GM23338 (cell line): ENCODE measurements around the gene AMBP. TPM values are rescaled to one million over a fixed set of nuclear protein-coding genes. Genes with fewer than 3 reads are reported as not detected.

Experiments used
- ATAC-seq: fragments of 200-7000 bp; cut with Tn5 transposase; 3 replicates; pipeline ENCODE4 v1.9.1; 2020
- DNase-seq: peaks from one replicate; pipeline ENCODE4 v3.0.0-alpha.2; 2015; ENCODE audit warnings: low spot score
- H2AFZ ChIP-seq: fragments of 200-600 bp; sonication (generic); 2 replicates; pipeline ENCODE4 v1.8.0; 2016; ENCODE audit warnings: antibody characterized with exemption, mild to moderate bottlenecking, moderate library complexity
- H3F3A ChIP-seq: fragments of 200-600 bp; sonication (generic); replicated peaks from 2 replicates; pipeline ENCODE4 v1.8.0; 2017; ENCODE audit warnings: antibody characterized with exemption, mixed run types, low read depth
- H3K27ac ChIP-seq: fragments of 200-600 bp; sonication (generic); 2 replicates; pipeline ENCODE4 v1.6.1; 2016; ENCODE audit warnings: low read depth
- H3K27me3 ChIP-seq: fragments of 200-600 bp; sonication (generic); 2 replicates; pipeline ENCODE4 v1.8.0; 2016; ENCODE audit warnings: mild to moderate bottlenecking, mixed run types, moderate library complexity; ENCODE audit not compliant: insufficient read depth
- H3K36me3 ChIP-seq: fragments of 200-600 bp; sonication (generic); 2 replicates; pipeline ENCODE4 v1.8.0; 2016; ENCODE audit warnings: mild to moderate bottlenecking; ENCODE audit not compliant: insufficient read depth
- H3K4me1 ChIP-seq: fragments of 200-600 bp; sonication (generic); 2 replicates; pipeline ENCODE4 v1.8.0; 2016; ENCODE audit warnings: mild to moderate bottlenecking, moderate library complexity; ENCODE audit not compliant: insufficient read depth
- H3K4me2 ChIP-seq: fragments of 200-600 bp; sonication (generic); 2 replicates; pipeline ENCODE4 v1.7.1; 2017; ENCODE audit warnings: mixed run types
- H3K4me3 ChIP-seq: fragments of 200-600 bp; sonication (generic); 2 replicates; pipeline ENCODE4 v1.6.1; 2016; ENCODE audit warnings: mixed run types
- H3K79me2 ChIP-seq: fragments of 200-600 bp; sonication (generic); replicated peaks from 2 replicates; pipeline ENCODE4 v1.8.0; 2017; ENCODE audit warnings: mild to moderate bottlenecking; ENCODE audit not compliant: insufficient read depth
- H3K9me2 ChIP-seq: fragments of 200-600 bp; sonication (generic); 2 replicates; pipeline ENCODE4 v1.8.0; 2017; ENCODE audit not compliant: insufficient read depth
- H4K20me1 ChIP-seq: fragments of 200-600 bp; sonication (generic); replicated peaks from 2 replicates; pipeline ENCODE4 v1.8.0; 2017; ENCODE audit warnings: mild to moderate bottlenecking; ENCODE audit not compliant: insufficient read depth
- H3K27ac Mint-ChIP-seq: 2 replicates; pipeline ENCODE4 v1.8.0; 2020; ENCODE audit warnings: inconsistent platforms, mild to moderate bottlenecking, moderate library complexity, mixed read lengths
- H3K27me3 Mint-ChIP-seq: 3 replicates; pipeline ENCODE4 v1.8.0; 2022; ENCODE audit warnings: low read depth, mild to moderate bottlenecking, moderate library complexity, mixed read lengths, inconsistent platforms; ENCODE audit not compliant: insufficient read depth, poor library complexity
- H3K36me3 Mint-ChIP-seq: 3 replicates; pipeline ENCODE4 v1.8.0; 2021; ENCODE audit warnings: low read depth, mild to moderate bottlenecking, inconsistent platforms, moderate library complexity, mixed read lengths
- H3K4me1 Mint-ChIP-seq: 3 replicates; pipeline ENCODE4 v1.8.0; 2020; ENCODE audit warnings: mild to moderate bottlenecking, inconsistent platforms, mixed read lengths
- H3K4me3 Mint-ChIP-seq: 3 replicates; pipeline ENCODE4 v1.8.0; 2021; ENCODE audit warnings: moderate library complexity, mild to moderate bottlenecking, inconsistent platforms, mixed read lengths
- H3K9me3 Mint-ChIP-seq: 3 replicates; pipeline ENCODE4 v1.8.0; 2020; ENCODE audit warnings: moderate library complexity, mild to moderate bottlenecking, inconsistent platforms, mixed read lengths
- CTCF ChIP-seq, 2 experiments: fragments of 200-600 bp in 1 of 2; sonication (generic) in 1 of 2; conservative IDR thresholded peaks; 2 replicates each; pipeline versions ENCODE4 v1.5.1 to v1.6.1; 2016 to 2017; ENCODE audit warnings: antibody characterized with exemption in 2 of 2, low read depth in 2 of 2, mild to moderate bottlenecking in 2 of 2, moderate library complexity in 1 of 2
- EZH2 ChIP-seq: fragments of 200-600 bp; sonication (generic); IDR thresholded peaks from one replicate; pipeline ENCODE4 v1.8.0; 2017; ENCODE audit warnings: antibody characterized with exemption, mild to moderate bottlenecking, low read depth; ENCODE audit not compliant: unreplicated experiment
- EZH2phosphoT487 ChIP-seq: fragments of 200-600 bp; sonication (generic); IDR thresholded peaks from one replicate; pipeline ENCODE4 v1.8.1; 2018; ENCODE audit warnings: antibody characterized with exemption; ENCODE audit not compliant: unreplicated experiment
- JUNB ChIP-seq: IDR thresholded peaks from one replicate; pipeline ENCODE4 v1.6.1; 2016; ENCODE audit warnings: antibody characterized with exemption; ENCODE audit not compliant: unreplicated experiment
- NANOG ChIP-seq: IDR thresholded peaks from 2 replicates; pipeline ENCODE4 v1.6.1; 2016; ENCODE audit warnings: antibody characterized with exemption, borderline replicate concordance
- POLR2AphosphoS5 ChIP-seq: IDR thresholded peaks from 2 replicates; pipeline ENCODE4 v1.6.1; 2016; ENCODE audit warnings: antibody characterized with exemption, low read depth
- REST ChIP-seq: IDR thresholded peaks from one replicate; pipeline ENCODE4 v1.6.1; 2018; ENCODE audit warnings: antibody characterized with exemption; ENCODE audit not compliant: unreplicated experiment
- ZNF114 ChIP-seq: fragments of 250-450 bp; sonication (Bioruptor Pico); IDR thresholded peaks from 2 replicates; pipeline ENCODE4 v1.5.0; 2020; ENCODE audit warnings: mild to moderate bottlenecking, moderate library complexity
- ZNF462 ChIP-seq: fragments of 250-450 bp; sonication (Bioruptor Pico); IDR thresholded peaks from 2 replicates; pipeline ENCODE4 v1.5.0; 2020; ENCODE audit warnings: mild to moderate bottlenecking, moderate library complexity
- polyA plus RNA-seq: library from polyadenylated mRNA; unstranded; fragments of >200 nt; fragmentation: Nextera tagmentation; extraction: Ambion mirVana; gene quantifications from 2 replicates; pipeline ENCODE4 v1.2.1, GENCODE V29; 2016
- total RNA-seq: library from RNA; depleted of rRNA; stranded (reverse); fragments of >200 nt; shearing (Covaris generic); gene quantifications from 2 replicates; pipeline ENCODE4 v1.2.3, GENCODE V29; 2014

The AMBP gene
- total and polyA plus RNA-seq, 2 experiments from 2014 or later, result 1.3 to 2.0 TPM

- Mint-ChIP-seq H3K27ac (no peak overlapping the region), H3K4me1 (peaks cover 8% of the 10 kb centered on the region; the same call in 2 of the 3 replicates)
These were observed 800 bp downstream of the AMBP start for GRCh38 chr9:114077162-114077837.

More at GRCh38 chr9:114077162-114077837, 800 bp downstream of the AMBP start:
- TF ChIP-seq POLR2AphosphoS5 (no peak), JUNB (no peak), REST (no peak), EZH2 (no peak), NANOG (no peak), ZNF114 (CRISPR knock-in tag) (no peak), CTCF (conservative IDR thresholded peaks at IDR 0.05; ENCODE audit: low read depth in 2 of 2) (no peak), EZH2phosphoT487 (no peak), ZNF462 (CRISPR knock-in tag) (no peak)
- H3K9me2 ChIP-seq, result peaks cover 8% of the 10 kb centered on the region; the same call in 1 of the 2 replicates
- no peak for DNase-seq
- H3K4me3 ChIP-seq, result no peak overlapping the region
- no peaks in the 10 kb centered on the region for H3K79me2 ChIP-seq
- H3K36me3 ChIP-seq, result no peaks in the 10 kb centered on the region
- H3K4me1 ChIP-seq, result no peaks in the 10 kb centered on the region; the same call in 1 of the 2 replicates
- no peak overlapping the region for H3K4me3 Mint-ChIP-seq
- H3K27ac ChIP-seq, result no peak overlapping the region
- no peak overlapping the region for H2AFZ ChIP-seq
- no peaks in the 10 kb centered on the region for H3K36me3 Mint-ChIP-seq
- no peaks in the 10 kb centered on the region for H3F3A ChIP-seq
- no peak overlapping the region for H3K4me2 ChIP-seq
- no peaks in the 10 kb centered on the region for H3K27me3 ChIP-seq
- peaks cover 7% of the 10 kb centered on the region for H3K27me3 Mint-ChIP-seq
- no peaks in the 10 kb centered on the region for H4K20me1 ChIP-seq
- no peak for ATAC-seq
- H3K9me3 Mint-ChIP-seq, result no peaks in the 10 kb centered on the region
